ENCODE measurements around the gene ADAMTSL5. TPM values are rescaled to one million over a fixed set of nuclear protein-coding genes. Genes with fewer than 3 reads are reported as not detected.
"Not testable (repeated sequence)": the region's sequence is repeated elsewhere in the genome, so short reads cannot be mapped to it uniquely, and the experiment has no call there.

Gene ADAMTSL5
- total RNA-seq, 1 donor from 2014 or later: 0.58 TPM

GRCh38 chr19:1540365-1540925 lies 27.6 kb upstream of the ADAMTSL5 start:
- no peak for DNase-seq (ENCODE audit: low read depth)
- H3K27me3 ChIP-seq (ENCODE audit: control insufficient read depth, insufficient read depth, low read length): peaks cover 11% of the 10 kb centered on the region
- H3K36me3 ChIP-seq (ENCODE audit: control insufficient read depth, insufficient read depth, low read length): no peaks in the 10 kb centered on the region
- H3K4me3 ChIP-seq (ENCODE audit: low read depth, low read length): no peak overlapping the region
- no peak for TF ChIP-seq CTCF (IDR thresholded peaks at IDR 0.05; ENCODE audit: insufficient read depth, low read length, poor library complexity, severe bottlenecking)

GRCh38 chr19:1539749-1540148 lies 26.9 kb upstream of the ADAMTSL5 start:
- not testable (repeated sequence) for H3K4me3 ChIP-seq (ENCODE audit: low read depth, low read length); DNase-seq (ENCODE audit: low read depth); H3K36me3 ChIP-seq (ENCODE audit: control insufficient read depth, insufficient read depth, low read length)
- peaks cover 11% of the 10 kb centered on the region for H3K27me3 ChIP-seq (ENCODE audit: control insufficient read depth, insufficient read depth, low read length)

- no peak for TF ChIP-seq CTCF (IDR thresholded peaks at IDR 0.05; ENCODE audit: insufficient read depth, low read length, poor library complexity, severe bottlenecking)
- Histone ChIP-seq H3K36me3 (ENCODE audit: control insufficient read depth, insufficient read depth, low read length) (no peaks in the 10 kb centered on the region), H3K27me3 (ENCODE audit: control insufficient read depth, insufficient read depth, low read length) (peaks cover 11% of the 10 kb centered on the region), H3K4me3 (ENCODE audit: low read depth, low read length) (no peak overlapping the region)
- DNase-seq (ENCODE audit: low read depth): no peak
These were observed 26.2 kb upstream of the ADAMTSL5 start for GRCh38 chr19:1538978-1539377.

GRCh38 chr19:1535699-1536098 lies 22.9 kb upstream of the ADAMTSL5 start:
- H3K36me3 ChIP-seq (ENCODE audit: control insufficient read depth, insufficient read depth, low read length); H3K4me3 ChIP-seq (ENCODE audit: low read depth, low read length); DNase-seq (ENCODE audit: low read depth): not testable (repeated sequence)
- H3K27me3 ChIP-seq (ENCODE audit: control insufficient read depth, insufficient read depth, low read length): peaks cover 12% of the 10 kb centered on the region

GRCh38 chr19:1534972-1535371 lies 22.2 kb upstream of the ADAMTSL5 start:
- H3K4me3 ChIP-seq (ENCODE audit: low read depth, low read length): no peak overlapping the region
- DNase-seq (ENCODE audit: low read depth): no peak
- peaks cover 7% of the 10 kb centered on the region for H3K27me3 ChIP-seq (ENCODE audit: control insufficient read depth, insufficient read depth, low read length)
- no peaks in the 10 kb centered on the region for H3K36me3 ChIP-seq (ENCODE audit: control insufficient read depth, insufficient read depth, low read length)
- TF ChIP-seq CTCF (IDR thresholded peaks at IDR 0.05; ENCODE audit: insufficient read depth, low read length, poor library complexity, severe bottlenecking): no peak

GRCh38 chr19:1533510-1534150 lies 20.8 kb upstream of the ADAMTSL5 start:
- DNase-seq (ENCODE audit: low read depth): no peak
- no peak overlapping the region for H3K4me3 ChIP-seq (ENCODE audit: low read depth, low read length)
- no peaks in the 10 kb centered on the region for H3K36me3 ChIP-seq (ENCODE audit: control insufficient read depth, insufficient read depth, low read length)
- TF ChIP-seq CTCF (IDR thresholded peaks at IDR 0.05; ENCODE audit: insufficient read depth, low read length, poor library complexity, severe bottlenecking): no peak
- peaks cover 9% of the 10 kb centered on the region for H3K27me3 ChIP-seq (ENCODE audit: control insufficient read depth, insufficient read depth, low read length)

- Histone ChIP-seq H3K36me3 (ENCODE audit: control insufficient read depth, insufficient read depth, low read length) (no peaks in the 10 kb centered on the region), H3K4me3 (ENCODE audit: low read depth, low read length) (no peak overlapping the region), H3K27me3 (ENCODE audit: control insufficient read depth, insufficient read depth, low read length) (peaks cover 14% of the 10 kb centered on the region)
- no peak for TF ChIP-seq CTCF (IDR thresholded peaks at IDR 0.05; ENCODE audit: insufficient read depth, low read length, poor library complexity, severe bottlenecking)
- no peak for DNase-seq (ENCODE audit: low read depth)
These were observed 19.2 kb upstream of the ADAMTSL5 start for GRCh38 chr19:1532003-1532402.

All from kidney epithelial cell (primary cell).